A549 (cell line): Measurements from ENCODE around the gene ASTN1.

Source experiments
- CTCF ChIP-seq: fragments of >200 bp; sonication (Bioruptor Twin); formaldehyde crosslinking; IDR thresholded peaks from 3 replicates; pipeline ENCODE4 v1.5.1; 2016
- JUNB ChIP-seq: fragments of >200 bp; sonication (Bioruptor Twin); formaldehyde crosslinking; IDR thresholded peaks from 2 replicates; pipeline ENCODE4 v1.6.1; 2016
- KDM5A ChIP-seq: fragments of 200-600 bp; sonication (generic); IDR thresholded peaks from 2 replicates; pipeline ENCODE4 v1.6.1; 2016; ENCODE audit warnings: antibody characterized with exemption, mild to moderate bottlenecking
- NR3C1 ChIP-seq: fragments of >200 bp; sonication (Bioruptor Twin); formaldehyde crosslinking; IDR thresholded peaks from 3 replicates; pipeline ENCODE4 v1.6.1; 2017
- PBX3 ChIP-seq: IDR thresholded peaks from 2 replicates; pipeline ENCODE4 v1.6.1; 2012
- POLR2A ChIP-seq: IDR thresholded peaks from 2 replicates; pipeline ENCODE4 v1.6.1; 2012; ENCODE audit warnings: mild to moderate bottlenecking, low read length
- RFX5 ChIP-seq: fragments of 450-650 bp; IDR thresholded peaks from 2 replicates; pipeline ENCODE4 v1.7.1; 2014; ENCODE audit warnings: antibody characterized with exemption, mild to moderate bottlenecking, moderate library complexity

DNA sequence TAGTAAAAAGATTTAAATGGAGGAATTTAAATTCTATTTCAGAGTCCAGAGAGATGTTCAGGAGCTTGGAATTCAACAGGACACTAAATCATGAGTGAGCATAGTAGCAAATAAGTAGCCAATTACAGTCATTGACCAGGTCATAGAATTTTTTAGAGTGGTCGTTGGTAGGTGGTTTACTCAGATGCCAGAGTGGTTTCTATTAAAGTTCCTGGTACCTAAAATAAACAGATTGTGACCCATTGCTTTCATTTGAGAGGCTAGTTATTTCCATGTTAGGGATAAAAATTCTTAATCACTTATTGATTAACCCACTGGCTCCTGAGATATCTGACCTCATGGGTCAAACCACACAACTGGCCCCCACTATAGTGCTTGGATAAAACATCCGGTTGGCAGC, 201.3 kb downstream of the ASTN1 start:
- TF ChIP-seq CTCF (no peak), PBX3 (no peak), POLR2A (no peak), NR3C1 (no peak), JUNB (no peak), KDM5A (no peak), RFX5 (no peak)
